Measurements from ENCODE around the gene HOXD11.

DNA sequence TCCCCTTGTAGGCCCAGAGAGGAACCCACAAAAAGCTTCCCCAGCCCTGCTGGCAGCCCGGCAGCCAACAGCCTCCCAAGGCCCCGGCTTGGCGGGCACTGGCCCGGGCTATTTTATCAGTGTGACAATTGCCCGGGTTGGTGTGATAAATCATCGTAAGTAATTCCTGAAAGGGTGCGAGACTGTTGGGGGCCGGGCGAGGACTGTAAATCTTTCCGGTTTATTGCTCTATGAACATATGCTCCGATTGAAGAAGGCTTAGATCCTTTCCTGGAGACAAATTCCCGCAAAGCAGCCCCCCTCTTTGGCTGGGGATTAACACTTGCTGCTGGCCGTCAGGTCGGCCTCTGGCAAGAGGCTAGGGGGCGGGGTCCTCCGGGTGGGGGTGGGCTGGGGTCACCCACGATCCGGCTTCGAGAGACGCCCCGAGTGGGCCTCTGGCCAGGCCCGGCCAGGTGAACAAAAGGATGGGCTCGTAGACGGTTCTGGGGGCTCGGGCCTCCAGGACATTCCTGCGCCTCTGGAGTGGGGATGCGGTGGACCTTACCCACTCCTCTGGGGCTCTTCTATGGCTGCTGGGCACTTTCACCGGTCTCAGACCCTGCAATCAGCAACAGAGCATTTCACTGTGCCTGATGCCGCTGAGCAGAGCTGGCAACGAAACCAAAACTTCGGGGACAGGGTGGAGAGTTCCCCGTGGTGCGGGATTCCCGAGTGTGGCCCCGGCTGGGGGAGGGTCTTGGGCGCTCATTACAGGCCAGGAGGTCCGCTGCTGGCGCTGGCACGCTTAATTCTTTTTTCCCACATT lies 52.0 kb downstream of the HOXD11 start:
- TF ChIP-seq, protein P1, sequence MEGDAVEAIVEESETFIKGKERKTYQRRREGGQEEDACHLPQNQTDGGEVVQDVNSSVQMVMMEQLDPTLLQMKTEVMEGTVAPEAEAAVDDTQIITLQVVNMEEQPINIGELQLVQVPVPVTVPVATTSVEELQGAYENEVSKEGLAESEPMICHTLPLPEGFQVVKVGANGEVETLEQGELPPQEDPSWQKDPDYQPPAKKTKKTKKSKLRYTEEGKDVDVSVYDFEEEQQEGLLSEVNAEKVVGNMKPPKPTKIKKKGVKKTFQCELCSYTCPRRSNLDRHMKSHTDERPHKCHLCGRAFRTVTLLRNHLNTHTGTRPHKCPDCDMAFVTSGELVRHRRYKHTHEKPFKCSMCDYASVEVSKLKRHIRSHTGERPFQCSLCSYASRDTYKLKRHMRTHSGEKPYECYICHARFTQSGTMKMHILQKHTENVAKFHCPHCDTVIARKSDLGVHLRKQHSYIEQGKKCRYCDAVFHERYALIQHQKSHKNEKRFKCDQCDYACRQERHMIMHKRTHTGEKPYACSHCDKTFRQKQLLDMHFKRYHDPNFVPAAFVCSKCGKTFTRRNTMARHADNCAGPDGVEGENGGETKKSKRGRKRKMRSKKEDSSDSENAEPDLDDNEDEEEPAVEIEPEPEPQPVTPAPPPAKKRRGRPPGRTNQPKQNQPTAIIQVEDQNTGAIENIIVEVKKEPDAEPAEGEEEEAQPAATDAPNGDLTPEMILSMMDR (IDR thresholded peaks at IDR 0.05) = no peak
- no peak for TF ChIP-seq POLR2A (IDR thresholded peaks at IDR 0.05)

Data from esophagus squamous epithelium (tissue), 4 donors.